Stimulated activated CD8-positive, alpha-beta memory T cell treated with anti-CD3 and anti-CD28 coated beads, Interleukin-4, amount 100 ng/mL, for 1 hour (primary cell): ENCODE measurements around the gene AMTN.

Source experiments
- DNase-seq, 2 donors: peaks; one replicate each; pipeline ENCODE4 v3.0.0-alpha.2; 2020; ENCODE audit warnings: low read depth in 2 of 2, low spot score in 1 of 2

AMTN gene

GRCh38 chr4:70559924-70560323 lies 41.6 kb downstream of the AMTN start:
- DNase-seq, result no peak

- DNase-seq, result no peak
Measured at GRCh38 chr4:70564033-70564432, 45.7 kb downstream of the AMTN start.

- DNase-seq, result no peak
Measured at GRCh38 chr4:70570796-70571195, 52.4 kb downstream of the AMTN start.

DNA sequence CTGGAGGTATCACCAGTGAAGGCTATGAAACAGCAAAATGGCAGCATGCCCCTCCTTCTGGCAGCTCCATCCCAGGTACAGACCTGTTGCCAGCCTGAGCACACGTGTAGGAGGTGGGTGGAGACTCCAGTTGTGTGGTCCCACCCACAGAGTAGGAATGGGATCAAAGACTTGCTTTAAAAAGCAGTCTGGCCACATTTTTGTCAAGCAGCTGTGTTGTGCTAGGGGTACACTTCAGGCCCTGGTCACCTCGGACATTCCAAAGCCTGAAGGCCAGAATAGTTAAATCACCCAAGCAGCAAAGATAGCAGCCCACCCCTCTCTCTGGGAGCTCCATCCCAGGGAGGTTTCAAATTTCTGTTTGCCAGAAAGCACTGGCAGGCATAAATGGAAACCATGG lies 53.4 kb downstream of the AMTN start:
- DNase-seq, result no peak

GRCh38 chr4:70575964-70576363 lies 57.6 kb downstream of the AMTN start:
- no peak for DNase-seq

DNA sequence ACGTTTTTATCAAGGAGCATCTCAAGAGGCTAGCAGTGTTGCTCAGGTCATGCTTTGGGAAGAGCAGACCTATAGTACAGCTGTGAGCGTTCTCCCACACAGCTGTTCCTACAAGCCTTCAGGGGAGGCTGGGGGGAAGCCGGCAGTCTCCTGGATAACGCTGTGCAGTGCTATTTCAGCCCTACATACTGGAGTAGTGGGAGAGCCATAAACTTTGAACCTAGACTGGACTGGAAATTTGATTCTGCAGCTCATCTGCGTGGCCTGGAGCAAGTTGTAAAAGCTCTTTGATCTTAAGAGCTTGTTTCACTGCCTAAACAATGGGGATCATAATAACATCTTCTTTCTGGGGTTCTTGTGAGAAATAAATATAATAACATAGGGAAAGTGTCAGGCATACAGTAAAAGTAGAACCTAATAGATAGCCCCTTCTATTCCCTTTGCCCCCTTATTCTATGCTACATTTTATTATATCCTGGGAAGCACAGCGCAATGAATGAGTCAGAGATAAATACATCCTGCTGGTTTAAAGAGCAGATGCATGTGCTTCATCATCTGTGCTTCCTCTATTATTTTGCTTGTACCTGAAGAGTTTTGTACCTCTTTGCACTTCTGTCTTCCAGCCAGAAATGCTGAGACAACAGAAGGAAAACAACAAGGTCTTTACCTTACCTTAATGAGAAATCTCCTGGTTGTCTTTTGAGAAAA lies 59.0 kb downstream of the AMTN start:
- no peak for DNase-seq

GRCh38 chr4:70581980-70582379 lies 63.6 kb downstream of the AMTN start:
- no peak for DNase-seq
